Measurements from ENCODE around the gene HDDC2. TPM values are rescaled to one million over a fixed set of nuclear protein-coding genes. Genes with fewer than 3 reads are reported as not detected.
A peak's percentile ranks its signal among the peaks of the same experiment; 100 is the strongest.

The HDDC2 gene
- total RNA-seq, 1 experiment from 2014 or later = 96.8 TPM

- no TSS peak for BruUV-seq (replicated peaks)
- DNase-seq (no peak), ATAC-seq (no peak)
- H3K79me2 ChIP-seq (ENCODE audit: low read length) = no peaks in the 10 kb centered on the region
- H4K20me1 ChIP-seq (ENCODE audit: low read length) = no peaks in the 10 kb centered on the region
- H2AFZ ChIP-seq (ENCODE audit: low read length) = no peak overlapping the region
- H3K9me3 ChIP-seq (ENCODE audit: low read length) = no peaks in the 10 kb centered on the region
- POLR2A ChIA-PET (ENCODE audit: unreplicated experiment) = no interaction called here
- H3K27me3 ChIP-seq (ENCODE audit: low read length) = no peaks in the 10 kb centered on the region
- no peaks in the 10 kb centered on the region for H3K9me2 ChIP-seq (replicated peaks; ENCODE audit: low read length)
- no peak overlapping the region for H3K27ac ChIP-seq (ENCODE audit: low read length)
- no peaks in the 10 kb centered on the region for H3K36me3 ChIP-seq (ENCODE audit: low read depth, low read length)
- intact Hi-C loops (cut with micrococcal nuclease) = no loop called here
- H3K4me3 ChIP-seq (ENCODE audit: low read length) = no peak overlapping the region
- CTCF ChIA-PET = no interaction called here
- H3K9ac ChIP-seq (ENCODE audit: low read length) = no peak overlapping the region
- TF ChIP-seq CTCF (conservative IDR thresholded peaks at IDR 0.05; ENCODE audit: low read depth, low read length) (no peak), EZH2 (IDR thresholded peaks at IDR 0.05; ENCODE audit: low read length, unreplicated experiment) (no peak), EZH2phosphoT487 (IDR thresholded peaks at IDR 0.05; ENCODE audit: borderline replicate concordance, low read length) (no peak)
- H3F3A ChIP-seq (ENCODE audit: low read length, unreplicated experiment) = no peaks in the 10 kb centered on the region
- H3K4me1 ChIP-seq (ENCODE audit: insufficient read depth, low read length) = no peaks in the 10 kb centered on the region
- H3K4me2 ChIP-seq (ENCODE audit: low read length) = no peak overlapping the region
Measured at GRCh38 chr6:125245109-125245508, 56.7 kb downstream of the HDDC2 start.

- ChIA-PET POLR2A (ENCODE audit: unreplicated experiment) (no interaction called here), CTCF (no interaction called here)
- no peak for DNase-seq
- no peak overlapping the region for H2AFZ ChIP-seq (ENCODE audit: low read length)
- TF ChIP-seq EZH2 (IDR thresholded peaks at IDR 0.05; ENCODE audit: low read length, unreplicated experiment) (no peak), CTCF (conservative IDR thresholded peaks at IDR 0.05; ENCODE audit: low read depth, low read length) (no peak)
- no TSS peak for BruUV-seq (replicated peaks)
- H3K9me2 ChIP-seq (replicated peaks; ENCODE audit: low read length) = no peaks in the 10 kb centered on the region
- no peak overlapping the region for H3K27ac ChIP-seq (ENCODE audit: low read length)
- no peak for ATAC-seq
- H3F3A ChIP-seq (ENCODE audit: low read length, unreplicated experiment) = no peaks in the 10 kb centered on the region
- H3K9ac ChIP-seq (ENCODE audit: low read length) = no peak overlapping the region
- intact Hi-C loops (cut with micrococcal nuclease) = no loop called here
- no peaks in the 10 kb centered on the region for H3K36me3 ChIP-seq (ENCODE audit: low read depth, low read length)
- H3K4me2 ChIP-seq (ENCODE audit: low read length) = no peak overlapping the region
- H3K27me3 ChIP-seq (ENCODE audit: low read length) = no peaks in the 10 kb centered on the region
- H3K4me3 ChIP-seq (ENCODE audit: low read length) = no peak overlapping the region
- no peaks in the 10 kb centered on the region for H3K4me1 ChIP-seq (ENCODE audit: insufficient read depth, low read length)
- no peaks in the 10 kb centered on the region for H4K20me1 ChIP-seq (ENCODE audit: low read length)
- H3K9me3 ChIP-seq (ENCODE audit: low read length) = no peaks in the 10 kb centered on the region
- H3K79me2 ChIP-seq (ENCODE audit: low read length) = no peaks in the 10 kb centered on the region
Measured at GRCh38 chr6:125237764-125238163, 64.0 kb downstream of the HDDC2 start.

- H3K4me2 ChIP-seq (ENCODE audit: low read length) = no peak overlapping the region
- no peak overlapping the region for H3K27ac ChIP-seq (ENCODE audit: low read length)
- POLR2A ChIA-PET (ENCODE audit: unreplicated experiment) = no interaction called here
- peak; percentile 26 for DNase-seq
- H2AFZ ChIP-seq (ENCODE audit: low read length) = no peak overlapping the region
- no TSS peak for BruUV-seq (replicated peaks)
- H3K9me2 ChIP-seq (replicated peaks; ENCODE audit: low read length) = no peaks in the 10 kb centered on the region
- no peak overlapping the region for H3K9ac ChIP-seq (ENCODE audit: low read length)
- H3K27me3 ChIP-seq (ENCODE audit: low read length) = no peaks in the 10 kb centered on the region
- H3K9me3 ChIP-seq (ENCODE audit: low read length) = no peaks in the 10 kb centered on the region
- H3K36me3 ChIP-seq (ENCODE audit: low read depth, low read length) = no peaks in the 10 kb centered on the region
- H3K4me3 ChIP-seq (ENCODE audit: low read length) = no peak overlapping the region
- no peaks in the 10 kb centered on the region for H3F3A ChIP-seq (ENCODE audit: low read length, unreplicated experiment)
- H3K4me1 ChIP-seq (ENCODE audit: insufficient read depth, low read length) = no peaks in the 10 kb centered on the region
- no peak for TF ChIP-seq EZH2 (IDR thresholded peaks at IDR 0.05; ENCODE audit: low read length, unreplicated experiment)
- no peak for TF ChIP-seq CTCF (conservative IDR thresholded peaks at IDR 0.05; ENCODE audit: low read depth, low read length)
- no peak for TF ChIP-seq EZH2phosphoT487 (IDR thresholded peaks at IDR 0.05; ENCODE audit: borderline replicate concordance, low read length)
- intact Hi-C loops (cut with micrococcal nuclease) = no loop called here
- ATAC-seq = peak; percentile 27
- H4K20me1 ChIP-seq (ENCODE audit: low read length) = no peaks in the 10 kb centered on the region
- CTCF ChIA-PET = no interaction called here
- no peaks in the 10 kb centered on the region for H3K79me2 ChIP-seq (ENCODE audit: low read length)
Measured at GRCh38 chr6:125236536-125237327, 65.0 kb downstream of the HDDC2 start.
